GM19193 (cell line): ENCODE data around the gene ZNF358.

Experiments
- POLR2A ChIP-seq: IDR thresholded peaks from 4 replicates; pipeline ENCODE4 v1.6.1; 2011; ENCODE audit not compliant: insufficient read depth, insufficient read length; ENCODE audit errors: extremely low read depth

ZNF358 gene

GRCh38 chr19:7480222-7480969, 35.5 kb upstream of the ZNF358 start:
- TF ChIP-seq POLR2A, result no peak

- no peak for TF ChIP-seq POLR2A
Measured at GRCh38 chr19:7480970-7481255, 35.0 kb upstream of the ZNF358 start.

- TF ChIP-seq POLR2A, result no peak
Measured at GRCh38 chr19:7482584-7483439, 33.1 kb upstream of the ZNF358 start.

GRCh38 chr19:7483720-7484201, 32.1 kb upstream of the ZNF358 start:
- no peak for TF ChIP-seq POLR2A

- no peak for TF ChIP-seq POLR2A
Measured at GRCh38 chr19:7486923-7487322, 29.0 kb upstream of the ZNF358 start.

GRCh38 chr19:7488736-7489353, 27.1 kb upstream of the ZNF358 start, which contains the start of gene PEX11G:
Gene PEX11G, minus strand, starts transcription at chr19:7489035. Its CDS starts 25 bp downstream, at chr19:7489010.
- TF ChIP-seq POLR2A, result peak; percentile 70

GRCh38 chr19:7489609-7490044, 26.3 kb upstream of the ZNF358 start:
- no peak for TF ChIP-seq POLR2A

- no peak for TF ChIP-seq POLR2A
Measured at GRCh38 chr19:7492142-7492541, 23.8 kb upstream of the ZNF358 start.

- TF ChIP-seq POLR2A, result no peak
Measured at GRCh38 chr19:7492558-7492957, 23.3 kb upstream of the ZNF358 start.

- no peak for TF ChIP-seq POLR2A
Measured at GRCh38 chr19:7494416-7495098, 21.3 kb upstream of the ZNF358 start.

GRCh38 chr19:7497292-7497691, 18.6 kb upstream of the ZNF358 start:
- no peak for TF ChIP-seq POLR2A

GRCh38 chr19:7500811-7501450, 15.0 kb upstream of the ZNF358 start:
- TF ChIP-seq POLR2A, result no peak

- TF ChIP-seq POLR2A, result no peak
Measured at GRCh38 chr19:7502552-7502951, 13.4 kb upstream of the ZNF358 start.

- TF ChIP-seq POLR2A, result no peak
Measured at GRCh38 chr19:7504684-7505083, 11.2 kb upstream of the ZNF358 start.
